ENCODE results near the gene TMEM92.

TMEM92 gene

DNA sequence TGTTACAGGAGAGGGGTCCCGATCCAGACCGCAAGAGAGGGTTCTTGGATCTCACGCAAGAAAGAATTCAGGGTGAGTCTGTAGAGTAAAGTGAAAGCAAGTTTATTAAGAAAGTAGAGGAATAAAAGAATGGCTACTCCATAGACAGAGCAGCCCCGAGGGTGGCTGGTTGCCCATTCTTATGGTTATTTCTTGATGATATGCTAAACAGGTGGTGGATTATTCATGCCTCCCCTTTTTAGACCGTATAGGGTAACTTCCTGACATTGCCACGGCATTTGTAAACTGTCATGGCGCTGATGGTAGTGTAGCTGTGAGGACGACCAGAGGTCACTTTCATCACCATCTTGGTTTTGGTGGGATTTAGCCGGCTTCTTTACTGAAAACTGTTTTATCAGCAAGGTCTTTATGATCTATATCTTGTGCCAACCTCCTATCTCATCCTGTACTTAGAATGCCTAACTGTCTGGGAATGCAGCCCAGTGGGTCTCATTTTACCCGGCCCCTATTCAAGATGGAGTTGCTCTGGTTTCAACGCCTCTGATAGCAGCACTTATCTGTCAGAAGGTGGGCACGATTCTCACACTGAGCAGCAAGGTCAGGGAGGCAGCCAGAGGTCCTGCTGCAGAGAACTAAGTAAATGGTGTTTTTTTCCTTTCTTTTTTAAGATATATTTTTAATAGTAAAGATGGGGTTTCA, 45.2 kb downstream of the TMEM92 start:
- in situ Hi-C loops (cut with HindIII; ENCODE audit: low sequenced_read_pairs), result no loop called here

DNA sequence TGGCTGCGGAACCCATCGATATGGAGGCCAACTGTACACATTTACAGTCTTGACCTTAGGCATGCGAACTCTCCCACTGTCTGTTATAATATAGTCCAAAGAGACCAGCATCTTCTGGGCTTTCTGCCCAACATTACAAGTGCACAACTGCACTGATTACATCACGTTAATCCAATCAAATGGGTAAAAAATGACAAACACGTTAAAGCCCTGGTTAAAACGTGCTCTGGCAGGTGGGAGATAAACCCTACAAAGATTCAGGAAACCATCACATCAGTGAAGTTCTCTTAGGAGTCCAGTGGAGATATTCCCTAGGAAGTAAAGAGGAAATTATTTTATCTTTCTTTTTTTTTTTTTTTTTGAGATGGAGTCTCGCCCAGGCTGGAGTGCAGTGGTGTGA, 48.0 kb downstream of the TMEM92 start:
- in situ Hi-C loops (cut with HindIII; ENCODE audit: low sequenced_read_pairs), result no loop called here

DNA sequence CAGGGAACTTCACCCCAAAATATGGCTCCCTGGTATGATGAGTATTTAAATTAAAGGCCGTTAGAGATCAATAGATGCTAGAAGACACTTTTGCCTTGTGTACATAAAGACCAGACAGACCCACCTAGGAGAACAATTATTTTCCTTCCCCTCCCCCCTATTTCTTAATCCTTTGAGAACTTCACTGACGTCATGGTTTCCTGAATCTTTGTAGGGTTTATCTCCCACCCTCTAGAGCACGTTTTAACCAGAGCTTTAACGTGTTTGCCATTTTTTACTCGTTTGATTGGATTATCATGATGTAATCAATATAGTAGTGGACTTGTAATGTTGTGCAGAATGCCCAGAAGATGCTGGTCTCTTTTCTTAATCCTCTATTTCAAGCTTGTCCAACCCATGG, 48.8 kb downstream of the TMEM92 start:
- in situ Hi-C loops (cut with HindIII; ENCODE audit: low sequenced_read_pairs), result no loop called here

DNA sequence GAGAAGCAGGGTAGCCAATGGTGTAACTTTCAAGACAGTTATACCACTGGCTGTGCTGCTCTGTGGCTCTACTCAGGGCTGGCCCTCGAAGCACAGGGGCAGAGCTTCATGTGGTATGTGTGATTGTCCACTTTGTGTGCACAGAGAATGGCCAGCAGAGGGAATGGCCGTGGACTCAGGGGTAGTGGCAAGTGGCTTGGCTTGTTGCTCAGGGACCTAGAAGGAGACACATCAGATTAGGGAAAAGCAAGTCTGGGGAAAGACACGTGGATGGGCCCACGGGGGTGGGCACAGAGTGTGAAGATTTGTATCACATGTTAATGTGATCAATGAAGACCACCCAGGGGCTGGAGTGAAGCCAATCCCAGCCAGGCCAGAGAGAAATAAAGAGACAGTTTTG, 51.6 kb downstream of the TMEM92 start:
- in situ Hi-C loops (cut with HindIII; ENCODE audit: low sequenced_read_pairs), result loop anchor here (25.0 kb wide), 1 partner anchor 414 kb away; no protein-coding TSS in a partner anchor

DNA sequence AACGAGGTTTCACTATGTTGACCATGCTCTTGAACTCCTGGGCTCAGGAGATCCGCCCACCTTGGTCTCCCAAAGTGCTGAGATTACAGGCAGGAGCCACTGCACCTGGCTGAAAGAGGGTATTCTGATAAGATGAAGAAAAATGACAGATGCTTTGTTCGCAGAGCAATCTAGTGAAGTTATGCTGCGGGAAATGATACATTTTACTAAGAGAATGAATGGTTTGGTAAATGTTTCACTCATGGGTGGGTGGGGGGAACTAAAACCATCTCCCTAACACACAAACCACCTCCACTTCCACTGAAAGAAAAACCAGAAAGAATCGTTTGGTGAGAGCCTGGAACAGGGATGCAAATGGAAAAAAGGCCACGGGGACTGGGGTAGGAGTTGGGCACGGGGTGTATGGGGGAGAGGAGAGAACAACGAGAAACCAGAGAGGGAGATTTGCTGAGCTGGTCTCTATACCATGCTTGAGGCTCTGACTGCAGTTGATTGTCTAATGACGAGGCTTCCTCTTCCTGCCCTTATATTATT, 52.6 kb downstream of the TMEM92 start:
- in situ Hi-C loops (cut with HindIII; ENCODE audit: low sequenced_read_pairs), result loop anchor here (25.0 kb wide), 1 partner anchor 415 kb away; no protein-coding TSS in a partner anchor

DNA sequence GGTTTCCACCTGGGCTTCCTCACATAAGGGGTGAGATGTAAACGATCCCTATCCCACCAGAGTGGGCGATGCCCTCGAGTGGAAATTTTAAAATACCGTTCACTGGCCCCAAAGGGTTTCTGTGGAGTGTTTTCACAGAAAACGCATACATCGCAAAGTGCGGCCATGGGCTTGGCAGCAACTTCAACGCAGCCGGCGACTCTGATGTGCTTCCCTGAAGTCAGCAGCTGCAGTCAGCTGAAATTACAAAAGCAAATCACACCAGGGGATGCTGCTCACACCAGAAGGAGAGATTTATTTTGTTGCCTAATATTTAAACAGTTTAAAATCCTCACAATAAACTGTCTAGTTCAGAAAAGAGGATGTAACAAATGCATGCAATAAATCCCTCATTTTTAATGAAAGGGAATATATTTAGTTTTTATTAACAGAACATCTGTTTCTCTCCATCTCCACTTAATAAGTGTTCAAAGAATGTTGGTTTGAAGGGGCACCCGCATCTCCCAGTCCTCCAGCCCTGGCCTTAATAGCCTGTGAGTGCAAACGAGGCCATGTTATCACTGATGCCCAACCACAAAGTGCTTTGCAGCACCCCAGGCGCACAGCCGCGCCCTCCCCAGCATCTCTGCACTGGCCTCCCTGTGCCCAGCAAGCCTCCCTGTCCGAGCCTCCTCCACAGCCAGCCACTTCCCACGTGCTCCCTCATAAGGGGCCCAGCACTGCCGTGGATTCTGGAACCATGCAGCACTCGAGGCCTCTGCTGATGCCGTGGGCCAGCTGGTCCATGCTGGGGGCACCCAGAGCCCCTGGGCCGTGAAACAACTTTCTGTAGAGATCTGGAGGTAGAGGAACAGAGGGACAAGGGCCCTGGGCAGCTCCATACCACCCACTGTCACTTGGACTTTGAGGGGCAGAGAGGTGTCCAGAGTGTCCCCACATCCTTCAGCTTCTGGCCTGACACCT, 54.4 kb downstream of the TMEM92 start:
- in situ Hi-C loops (cut with HindIII; ENCODE audit: low sequenced_read_pairs), result loop anchor here (25.0 kb wide), 1 partner anchor 416 kb away; no protein-coding TSS in a partner anchor

DNA sequence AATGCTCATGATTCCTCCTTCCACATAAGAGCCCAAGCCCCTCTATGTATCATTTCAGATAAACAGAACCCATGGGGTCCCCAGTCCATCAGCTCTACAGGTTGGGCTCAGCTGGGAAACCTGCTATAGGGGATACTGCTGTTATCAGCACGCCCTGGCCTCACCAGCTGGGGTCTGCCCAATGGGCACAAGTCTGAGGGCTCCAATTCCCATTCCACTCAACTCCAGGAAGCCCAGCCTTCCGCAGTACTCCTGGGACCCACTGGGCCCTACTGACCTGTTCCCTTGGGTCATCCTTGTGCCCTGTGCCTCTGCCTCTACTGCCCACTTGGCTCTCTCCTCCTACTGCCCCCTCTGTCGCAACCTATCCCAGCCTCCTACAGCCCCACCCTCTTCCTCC, 55.5 kb downstream of the TMEM92 start:
- in situ Hi-C loops (cut with HindIII; ENCODE audit: low sequenced_read_pairs), result loop anchor here (5.0 to 25.0 kb wide), 2 partner anchors 62 to 417 kb away; no protein-coding TSS in a partner anchor

DNA sequence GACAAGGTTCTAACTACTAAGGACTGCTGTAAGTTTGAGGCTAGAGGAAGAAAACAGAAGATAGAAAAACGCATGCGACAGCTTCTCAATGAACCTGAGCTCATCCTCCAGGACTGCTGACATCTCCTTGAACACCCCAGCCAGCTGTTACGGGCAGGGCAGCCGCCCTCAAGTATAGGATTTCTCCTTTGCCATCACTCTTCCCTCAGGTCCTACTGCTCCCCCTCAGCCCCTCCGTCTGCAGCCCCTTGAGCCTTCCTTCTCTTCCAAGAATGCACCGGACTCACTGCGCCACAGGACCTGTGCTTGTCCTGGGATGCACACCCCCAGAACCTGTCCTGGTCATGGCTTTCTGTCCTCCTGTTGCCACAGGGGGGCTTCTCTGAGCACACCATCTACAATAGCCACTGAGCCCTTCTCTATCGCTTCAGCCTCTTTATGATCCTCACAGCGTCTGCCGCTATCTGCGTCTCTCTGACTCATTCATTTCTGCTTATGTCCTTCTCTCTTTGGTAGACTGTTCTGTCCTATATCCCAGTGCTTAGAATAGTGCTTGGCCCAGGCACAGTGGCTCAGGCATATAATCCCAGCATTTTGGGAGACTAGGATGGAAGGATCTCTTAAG, 56.0 kb downstream of the TMEM92 start:
- in situ Hi-C loops (cut with HindIII; ENCODE audit: low sequenced_read_pairs), result loop anchor here (5.0 to 25.0 kb wide), 2 partner anchors 63 to 418 kb away; no protein-coding TSS in a partner anchor

Measured in endothelial cell of hepatic sinusoid (primary cell).